DND-41 (cell line): ENCODE data around the gene VPS11.

Source experiments
- ATAC-seq: fragments of 200-7000 bp; cut with Tn5 transposase; 3 replicates; pipeline ENCODE4 v1.9.1; 2021; ENCODE audit warnings: low read depth; ENCODE audit not compliant: insufficient read depth
- DNase-seq: peaks from one replicate; pipeline ENCODE4 v3.0.0-alpha.2; 2020
- H2AFZ ChIP-seq: 2 replicates; pipeline ENCODE4 v1.6.0; 2012; ENCODE audit warnings: low read depth, low read length
- H3K27ac ChIP-seq: 2 replicates; pipeline ENCODE4 v1.5.1; 2012; ENCODE audit warnings: low read length, inconsistent platforms
- H3K27me3 ChIP-seq: fragments of 200-600 bp; sonication (generic); 2 replicates; pipeline ENCODE4 v1.6.0; 2012; ENCODE audit warnings: low read length, mild to moderate bottlenecking, inconsistent platforms; ENCODE audit not compliant: insufficient read depth, poor library complexity
- H3K36me3 ChIP-seq: 2 replicates; pipeline ENCODE4 v1.5.1; 2012; ENCODE audit warnings: low read length, inconsistent platforms; ENCODE audit not compliant: insufficient read depth
- H3K4me1 ChIP-seq: 2 replicates; pipeline ENCODE4 v1.5.1; 2012; ENCODE audit warnings: mild to moderate bottlenecking, low read length; ENCODE audit not compliant: insufficient read depth
- H3K4me2 ChIP-seq: 2 replicates; pipeline ENCODE4 v1.6.0; 2012; ENCODE audit warnings: mild to moderate bottlenecking, moderate library complexity, low read length, inconsistent platforms; ENCODE audit not compliant: insufficient read depth
- H3K4me3 ChIP-seq, 2 experiments: fragments of 200-600 bp in 1 of 2; shearing (Covaris generic) in 1 of 2; 2 replicates each; pipeline ENCODE4 v1.5.1; 2012 to 2016; ENCODE audit warnings: inconsistent platforms in 2 of 2, low read length in 2 of 2, mild to moderate bottlenecking in 2 of 2, low read depth in 1 of 2, moderate library complexity in 1 of 2
- H3K79me2 ChIP-seq: 2 replicates; pipeline ENCODE4 v1.6.0; 2012; ENCODE audit warnings: low read length, inconsistent platforms; ENCODE audit not compliant: insufficient read depth
- H3K9ac ChIP-seq: 2 replicates; pipeline ENCODE4 v1.6.0; 2012; ENCODE audit warnings: low read depth, mild to moderate bottlenecking, inconsistent platforms, low read length, moderate library complexity
- H3K9me3 ChIP-seq: 2 replicates; pipeline ENCODE4 v1.5.1; 2012; ENCODE audit warnings: low read length, moderate library complexity, mild to moderate bottlenecking, inconsistent platforms; ENCODE audit not compliant: insufficient read depth, severe bottlenecking
- H4K20me1 ChIP-seq: 2 replicates; pipeline ENCODE4 v1.6.0; 2012; ENCODE audit warnings: low read length; ENCODE audit not compliant: insufficient read depth
- EZH2 ChIP-seq: IDR thresholded peaks from 3 replicates; pipeline ENCODE4 v1.6.1; 2012; ENCODE audit warnings: borderline replicate concordance, low read depth, mild to moderate bottlenecking, moderate library complexity, low read length, inconsistent platforms; ENCODE audit not compliant: severe bottlenecking
- TF ChIP-seq, protein P1 (sequence below): IDR thresholded peaks from 2 replicates; pipeline ENCODE4 v1.5.1; 2012; ENCODE audit warnings: borderline replicate concordance, low read length, moderate library complexity, mild to moderate bottlenecking; ENCODE audit not compliant: poor library complexity, severe bottlenecking; ENCODE audit errors: extremely low read depth

VPS11 gene

DNA sequence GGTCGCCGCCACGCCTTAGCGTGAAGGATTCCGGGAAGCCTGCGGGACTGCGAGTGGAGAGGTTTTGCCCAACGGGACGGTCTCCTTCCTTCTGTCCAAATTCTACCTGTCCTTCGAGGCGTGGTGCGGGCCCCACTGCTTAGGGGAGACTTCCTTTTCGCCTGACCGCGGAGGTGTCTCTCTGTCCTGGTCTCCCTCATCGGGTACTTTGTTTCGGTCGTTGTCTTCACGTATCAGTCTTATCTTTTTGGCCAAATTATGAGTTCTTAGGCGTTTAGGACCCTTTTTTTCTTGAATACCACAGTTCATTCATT lies 54.1 kb downstream of the VPS11 start:
- no peak for TF ChIP-seq EZH2
- TF ChIP-seq, protein P1, sequence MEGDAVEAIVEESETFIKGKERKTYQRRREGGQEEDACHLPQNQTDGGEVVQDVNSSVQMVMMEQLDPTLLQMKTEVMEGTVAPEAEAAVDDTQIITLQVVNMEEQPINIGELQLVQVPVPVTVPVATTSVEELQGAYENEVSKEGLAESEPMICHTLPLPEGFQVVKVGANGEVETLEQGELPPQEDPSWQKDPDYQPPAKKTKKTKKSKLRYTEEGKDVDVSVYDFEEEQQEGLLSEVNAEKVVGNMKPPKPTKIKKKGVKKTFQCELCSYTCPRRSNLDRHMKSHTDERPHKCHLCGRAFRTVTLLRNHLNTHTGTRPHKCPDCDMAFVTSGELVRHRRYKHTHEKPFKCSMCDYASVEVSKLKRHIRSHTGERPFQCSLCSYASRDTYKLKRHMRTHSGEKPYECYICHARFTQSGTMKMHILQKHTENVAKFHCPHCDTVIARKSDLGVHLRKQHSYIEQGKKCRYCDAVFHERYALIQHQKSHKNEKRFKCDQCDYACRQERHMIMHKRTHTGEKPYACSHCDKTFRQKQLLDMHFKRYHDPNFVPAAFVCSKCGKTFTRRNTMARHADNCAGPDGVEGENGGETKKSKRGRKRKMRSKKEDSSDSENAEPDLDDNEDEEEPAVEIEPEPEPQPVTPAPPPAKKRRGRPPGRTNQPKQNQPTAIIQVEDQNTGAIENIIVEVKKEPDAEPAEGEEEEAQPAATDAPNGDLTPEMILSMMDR: no peak
- peak overlapping the region; percentile 68 for H3K9ac ChIP-seq
- H3K9me3 ChIP-seq: no peaks in the 10 kb centered on the region
- peak overlapping the region; percentile 73 for H3K27ac ChIP-seq
- H3K4me3 ChIP-seq: peak overlapping the region; percentile 40 to 86
- peaks cover 31% of the 10 kb centered on the region for H3K79me2 ChIP-seq
- H4K20me1 ChIP-seq: peaks cover 7% of the 10 kb centered on the region; the same call in 1 of the 2 replicates
- DNase-seq (no peak), ATAC-seq (no peak)
- H3K4me1 ChIP-seq: peaks cover 26% of the 10 kb centered on the region
- peak overlapping the region; percentile 80 for H2AFZ ChIP-seq
- H3K27me3 ChIP-seq: no peaks in the 10 kb centered on the region
- H3K36me3 ChIP-seq: peaks cover 19% of the 10 kb centered on the region
- peak overlapping the region; percentile 78 for H3K4me2 ChIP-seq

DNA sequence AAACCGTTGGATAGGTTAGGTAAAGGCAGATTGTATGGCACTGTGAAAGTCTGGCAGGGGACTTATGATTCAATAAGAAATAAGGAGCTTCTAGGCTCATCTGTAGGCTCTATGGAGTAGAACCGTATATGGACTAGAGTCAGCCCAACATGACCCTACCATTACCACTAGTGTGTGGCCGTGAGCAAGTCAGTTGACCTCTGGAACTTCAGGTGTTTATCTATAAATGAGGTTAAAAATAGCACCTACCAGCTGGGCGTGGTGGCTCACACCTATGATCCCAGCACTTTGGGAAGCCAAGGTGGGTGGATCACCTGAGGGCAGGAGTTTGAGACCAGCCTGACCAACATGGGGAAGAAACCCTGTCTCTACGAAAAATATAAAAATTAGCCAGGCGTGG lies 58.2 kb downstream of the VPS11 start:
- H3K27ac ChIP-seq: no peak overlapping the region
- DNase-seq: no peak

DNA sequence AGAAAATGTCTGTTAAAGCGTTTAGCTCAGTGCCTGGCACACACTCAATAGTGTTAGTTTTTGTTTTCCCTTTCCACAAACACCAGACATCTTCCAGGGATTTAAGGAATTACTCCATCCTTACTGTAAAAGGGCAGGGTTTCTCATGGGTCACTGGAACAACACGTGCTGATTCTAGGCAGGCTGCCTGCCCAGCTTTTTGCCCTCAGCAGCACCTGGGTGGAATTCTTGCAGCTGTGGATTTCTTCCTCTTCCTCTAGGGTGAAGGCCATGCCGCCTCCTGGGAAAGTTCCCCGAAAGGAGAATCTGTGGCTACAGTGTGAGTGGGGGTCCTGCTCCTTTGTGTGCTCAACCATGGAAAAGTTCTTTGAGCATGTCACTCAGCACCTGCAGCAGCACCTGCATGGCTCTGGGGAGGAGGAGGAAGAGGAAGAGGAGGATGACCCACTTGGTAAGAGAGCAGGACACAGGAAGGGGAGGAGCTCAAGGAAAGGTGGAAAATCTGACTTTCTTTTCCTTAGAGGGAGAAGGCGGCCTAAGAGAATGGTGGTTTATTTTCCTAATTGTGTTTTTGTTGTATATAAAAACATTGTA lies 59.2 kb downstream of the VPS11 start:
- no peak for ATAC-seq
- H2AFZ ChIP-seq: no peak overlapping the region
- peaks cover 39% of the 10 kb centered on the region for H3K36me3 ChIP-seq
- no peaks in the 10 kb centered on the region for H3K9me3 ChIP-seq
- DNase-seq: no peak
- no peak overlapping the region for H3K27ac ChIP-seq
- peaks cover 13% of the 10 kb centered on the region for H3K4me1 ChIP-seq
- H3K27me3 ChIP-seq: no peaks in the 10 kb centered on the region
- no peak for TF ChIP-seq EZH2
- TF ChIP-seq, protein P1: no peak
- H3K4me3 ChIP-seq: no peak overlapping the region
- peaks cover 23% of the 10 kb centered on the region for H3K79me2 ChIP-seq
- H3K9ac ChIP-seq: no peak overlapping the region
- peaks cover 7% of the 10 kb centered on the region; the same call in 1 of the 2 replicates for H4K20me1 ChIP-seq
- H3K4me2 ChIP-seq: no peak overlapping the region

More for the DNA sequence above, 58.2 kb downstream of the VPS11 start:
- no peak overlapping the region for H3K4me2 ChIP-seq
- H2AFZ ChIP-seq: no peak overlapping the region
- H3K79me2 ChIP-seq: peaks cover 28% of the 10 kb centered on the region
- no peaks in the 10 kb centered on the region for H3K9me3 ChIP-seq
- no peak overlapping the region for H3K4me3 ChIP-seq
- H3K9ac ChIP-seq: no peak overlapping the region
- peaks cover 30% of the 10 kb centered on the region for H3K36me3 ChIP-seq
- H4K20me1 ChIP-seq: peaks cover 7% of the 10 kb centered on the region; the same call in 1 of the 2 replicates
- H3K4me1 ChIP-seq: peaks cover 16% of the 10 kb centered on the region
- no peak for ATAC-seq
- TF ChIP-seq, protein P1: no peak
- H3K27me3 ChIP-seq: no peaks in the 10 kb centered on the region

DNA sequence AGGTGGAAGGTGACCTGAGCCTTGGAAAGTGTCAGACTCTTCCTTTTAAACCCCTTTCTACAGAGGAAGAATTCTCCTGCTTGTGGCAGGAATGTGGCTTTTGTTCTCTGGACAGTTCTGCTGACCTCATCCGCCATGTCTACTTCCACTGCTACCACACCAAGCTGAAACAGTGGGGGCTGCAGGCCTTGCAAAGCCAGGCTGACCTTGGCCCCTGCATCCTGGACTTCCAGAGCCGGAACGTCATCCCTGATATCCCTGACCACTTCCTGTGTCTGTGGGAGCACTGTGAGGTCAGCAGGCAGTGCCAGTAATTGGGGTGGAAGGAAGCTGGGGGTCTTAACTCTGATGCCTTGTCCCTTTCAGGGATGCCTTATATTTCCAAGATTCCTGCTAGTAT lies 63.0 kb downstream of the VPS11 start:
- no peaks in the 10 kb centered on the region for H3K27me3 ChIP-seq
- ATAC-seq: no peak
- no peak for DNase-seq
- H2AFZ ChIP-seq: no peak overlapping the region
- no peak overlapping the region for H3K4me3 ChIP-seq
- H3K4me2 ChIP-seq: no peak overlapping the region
- no peak overlapping the region for H3K27ac ChIP-seq
- H3K79me2 ChIP-seq: no peaks in the 10 kb centered on the region
- no peaks in the 10 kb centered on the region for H3K4me1 ChIP-seq
- no peaks in the 10 kb centered on the region for H3K9me3 ChIP-seq
- H4K20me1 ChIP-seq: no peaks in the 10 kb centered on the region
- H3K36me3 ChIP-seq: peaks cover 57% of the 10 kb centered on the region
- TF ChIP-seq EZH2: no peak
- TF ChIP-seq, protein P1: no peak
- no peak overlapping the region for H3K9ac ChIP-seq
